COLO829 (cell line): ENCODE measurements around the gene SOWAHB.

Experiments used
- DNase-seq: peaks from one replicate; pipeline ENCODE4 v3.0.0; 2012; ENCODE audit warnings: low spot score

SOWAHB gene, protein sequence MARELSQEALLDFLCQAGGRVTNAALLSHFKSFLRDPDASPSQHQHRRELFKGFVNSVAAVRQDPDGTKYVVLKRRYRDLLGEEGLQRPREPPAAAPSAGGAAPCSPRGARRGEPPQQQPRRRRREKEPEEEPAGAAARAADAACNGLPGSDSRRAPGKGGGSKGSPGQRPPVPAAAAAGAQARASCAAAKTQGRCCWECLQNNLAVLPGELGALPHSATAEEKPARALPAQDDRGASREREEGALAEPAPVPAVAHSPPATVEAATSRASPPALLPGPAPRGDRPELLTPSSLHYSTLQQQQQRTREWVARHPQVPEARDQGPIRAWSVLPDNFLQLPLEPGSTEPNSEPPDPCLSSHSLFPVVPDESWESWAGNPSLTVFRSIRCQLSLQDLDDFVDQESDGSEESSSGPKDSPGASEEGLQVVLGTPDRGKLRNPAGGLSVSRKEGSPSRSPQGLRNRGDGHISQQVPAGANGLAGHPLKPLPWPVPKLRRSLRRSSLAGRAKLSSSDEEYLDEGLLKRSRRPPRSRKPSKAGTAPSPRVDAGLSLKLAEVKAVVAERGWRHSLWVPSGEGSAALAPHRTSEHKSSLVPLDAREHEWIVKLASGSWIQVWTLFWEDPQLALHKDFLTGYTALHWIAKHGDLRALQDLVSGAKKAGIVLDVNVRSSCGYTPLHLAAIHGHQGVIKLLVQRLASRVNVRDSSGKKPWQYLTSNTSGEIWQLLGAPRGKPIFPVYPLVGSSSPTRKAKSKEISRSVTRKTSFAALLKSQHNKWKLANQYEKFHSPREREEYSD

DNA sequence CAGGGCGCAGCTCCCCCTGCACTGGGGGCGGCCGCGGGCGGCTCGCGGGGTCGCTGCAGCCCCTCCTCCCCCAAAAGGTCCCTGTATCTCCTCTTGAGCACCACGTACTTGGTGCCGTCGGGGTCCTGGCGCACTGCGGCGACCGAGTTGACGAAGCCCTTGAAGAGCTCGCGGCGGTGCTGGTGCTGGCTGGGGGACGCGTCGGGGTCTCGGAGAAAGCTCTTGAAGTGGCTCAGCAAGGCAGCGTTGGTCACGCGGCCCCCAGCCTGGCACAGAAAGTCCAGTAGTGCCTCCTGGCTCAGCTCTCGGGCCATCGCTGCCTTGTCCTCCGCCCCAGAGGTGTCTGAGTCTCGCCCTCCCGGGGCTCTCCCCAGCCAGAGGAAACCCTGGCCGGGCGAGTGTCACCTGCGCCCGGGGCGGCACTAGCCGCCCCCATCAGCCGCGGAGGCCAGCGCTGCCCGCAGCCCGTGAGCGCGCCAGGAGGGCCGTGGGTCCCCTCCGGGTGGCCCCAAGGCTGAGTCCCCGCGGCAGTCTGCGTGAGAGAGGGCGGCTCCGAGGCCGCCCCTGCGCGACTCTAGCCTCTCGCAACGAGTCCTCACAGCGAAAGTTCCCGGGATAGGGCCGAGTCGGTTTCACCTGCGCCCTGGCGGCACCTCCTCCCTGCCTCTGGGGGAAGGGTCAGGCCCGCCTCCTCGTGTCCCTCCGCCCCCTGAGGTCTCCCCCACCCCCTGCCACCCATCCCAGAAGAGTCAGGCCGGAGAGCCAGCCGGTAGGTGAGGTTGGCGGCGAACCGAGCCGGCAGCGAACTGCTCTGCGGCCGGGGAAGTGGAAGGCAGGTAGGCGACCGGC lies at the start of gene SOWAHB:
SOWAHB (minus strand) TSS at position 609 of the 849 bp plus-strand sequence; CDS start at position 314, 295 bp downstream.
- no peak for DNase-seq

DNA sequence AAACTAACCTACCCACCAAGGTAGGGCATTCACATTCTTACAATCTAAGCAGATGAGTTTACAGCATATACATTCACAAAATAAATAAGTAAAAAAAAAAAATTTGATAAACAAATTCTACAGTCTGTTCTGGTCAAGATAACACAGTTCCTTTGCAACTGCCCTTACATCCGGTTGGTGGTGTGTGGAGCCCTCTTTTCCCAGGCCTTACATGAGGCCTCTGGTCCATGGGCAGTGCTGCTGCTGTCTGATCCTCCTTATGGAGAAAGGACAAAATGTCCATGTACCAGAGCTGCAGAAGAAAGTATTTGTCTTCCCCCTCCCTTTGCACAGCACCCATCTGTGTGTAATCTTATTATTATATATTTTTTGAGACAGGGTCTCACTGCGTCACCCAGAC lies 49.4 kb upstream of the SOWAHB start:
- DNase-seq: no peak

DNA sequence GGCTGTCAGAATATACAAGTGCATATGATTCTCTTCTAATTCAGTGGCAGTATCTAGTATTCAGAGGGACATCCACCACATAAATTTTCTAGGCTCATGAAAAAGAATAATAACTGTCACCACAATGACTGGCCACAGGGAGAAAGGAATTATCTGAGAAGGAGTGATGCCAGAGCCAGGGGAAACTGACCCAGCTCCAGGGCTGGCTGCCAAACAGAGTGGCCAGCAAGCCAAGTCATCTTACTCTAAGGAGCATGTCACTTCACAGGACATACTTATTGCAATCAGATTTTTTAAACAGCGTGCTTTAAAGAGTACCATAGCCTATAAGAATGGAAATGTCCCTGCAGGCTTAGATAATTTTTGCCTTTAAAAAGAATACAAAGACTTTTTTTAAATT lies 45.8 kb upstream of the SOWAHB start:
- no peak for DNase-seq

DNA sequence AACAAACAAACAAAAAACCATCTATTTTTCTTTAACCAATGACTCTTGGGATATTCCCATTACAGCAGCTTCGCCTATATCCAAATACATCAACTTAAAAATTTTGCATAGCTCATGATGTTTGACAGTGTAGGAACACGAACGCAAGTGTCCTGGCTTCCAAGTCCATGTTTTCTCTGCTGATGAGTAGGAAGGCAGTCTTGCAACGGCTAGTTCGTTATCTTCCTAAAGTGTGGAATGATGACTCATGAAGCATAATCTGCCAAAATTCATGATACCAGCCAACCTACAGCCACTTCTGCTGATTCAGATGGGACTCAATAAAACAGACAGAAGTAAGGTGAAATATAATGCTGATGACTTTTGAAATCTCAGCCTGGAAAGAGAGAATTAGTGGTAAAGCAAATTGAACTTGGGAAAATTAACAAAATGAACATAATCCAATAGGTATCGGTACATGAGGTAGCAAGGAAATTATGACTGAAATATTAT lies 45.2 kb upstream of the SOWAHB start:
- no peak for DNase-seq

DNA sequence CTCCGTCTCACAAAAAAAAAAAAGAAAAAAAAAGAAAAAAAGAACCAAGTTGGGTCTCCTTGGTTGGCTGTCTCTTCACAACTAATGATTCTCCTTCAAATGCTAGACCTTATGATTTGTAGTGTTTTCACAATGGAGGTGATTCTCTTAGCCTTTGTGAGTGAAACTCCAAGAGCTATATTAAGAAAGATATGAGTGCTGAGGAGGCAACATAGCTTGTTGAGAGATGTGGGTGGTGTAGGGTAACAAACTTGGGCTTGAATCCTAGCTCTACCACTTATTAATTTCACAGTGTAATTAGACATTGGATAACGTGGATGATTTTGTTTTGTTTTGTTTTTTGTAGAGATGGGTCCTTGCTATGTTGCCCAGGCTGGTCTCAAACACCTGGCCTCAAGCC lies 41.2 kb upstream of the SOWAHB start:
- no peak for DNase-seq

DNA sequence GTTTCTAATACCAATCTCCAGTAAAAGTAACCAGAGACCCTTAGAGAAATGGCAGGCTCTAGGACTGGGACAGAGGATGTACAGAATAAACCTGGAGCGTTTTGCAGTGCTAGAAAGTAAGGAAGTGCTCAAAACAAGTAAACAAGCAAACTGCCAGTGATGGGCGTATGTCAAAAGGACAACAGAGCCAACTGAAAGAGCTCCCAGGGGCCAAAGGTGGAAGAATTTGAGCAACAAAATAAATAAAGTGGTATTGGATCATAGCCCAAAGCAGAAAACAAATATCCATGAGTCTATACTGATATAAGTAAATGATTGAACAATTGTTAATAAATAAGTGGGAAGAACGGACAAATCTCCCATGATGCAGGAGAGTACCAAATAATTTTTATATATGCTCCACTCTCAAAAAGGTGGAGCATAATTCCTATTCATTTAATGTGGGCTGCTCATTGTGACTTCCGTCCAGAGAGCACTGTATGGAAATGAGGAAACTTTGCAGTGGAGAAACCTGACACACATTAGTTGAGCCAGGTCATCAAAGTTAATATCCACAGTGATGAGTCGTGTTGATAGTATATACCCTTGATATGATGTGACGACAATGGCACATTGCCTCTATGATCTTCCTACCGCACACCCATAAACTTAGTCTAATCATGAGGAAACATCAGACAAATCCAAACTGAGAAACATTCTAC lies 33.8 kb upstream of the SOWAHB start:
- no peak for DNase-seq

DNA sequence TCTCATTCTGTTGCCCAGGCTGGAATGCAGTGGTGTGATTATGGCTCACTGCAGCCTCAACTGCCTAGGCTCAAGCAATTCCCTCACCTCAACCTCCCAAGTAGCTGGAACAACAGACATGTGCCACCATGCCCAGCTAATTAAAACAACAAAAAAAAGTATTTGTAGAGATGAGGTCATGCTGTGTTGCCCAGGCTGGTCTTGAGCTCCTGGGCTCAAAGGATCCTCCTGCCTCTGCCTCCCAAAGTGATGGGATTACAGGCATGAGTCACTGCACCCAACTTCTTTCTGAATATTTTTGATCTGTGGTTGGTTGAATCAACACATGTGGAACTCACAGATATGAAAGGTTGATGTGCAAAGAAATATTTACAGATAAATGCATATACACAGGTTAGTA lies 33.1 kb upstream of the SOWAHB start:
- DNase-seq: no peak

DNA sequence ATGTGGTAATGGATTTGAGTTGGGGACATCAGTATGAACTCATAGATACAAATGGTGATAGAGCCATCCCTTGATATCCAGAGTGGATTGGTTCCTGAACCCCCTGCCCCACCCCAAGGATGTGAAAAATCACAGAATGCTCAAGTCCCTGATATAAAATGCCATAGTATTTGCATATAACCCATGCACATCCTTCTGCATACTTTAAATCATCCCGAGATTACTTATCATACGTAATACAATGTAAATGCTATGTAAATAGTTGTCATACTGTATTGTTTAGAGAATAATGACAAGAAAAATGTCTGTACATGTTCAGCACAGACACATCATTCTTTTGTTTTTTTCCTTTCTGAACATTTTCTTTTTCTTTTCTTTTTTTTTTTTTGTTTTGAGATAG lies 32.7 kb upstream of the SOWAHB start:
- no peak for DNase-seq

DNA sequence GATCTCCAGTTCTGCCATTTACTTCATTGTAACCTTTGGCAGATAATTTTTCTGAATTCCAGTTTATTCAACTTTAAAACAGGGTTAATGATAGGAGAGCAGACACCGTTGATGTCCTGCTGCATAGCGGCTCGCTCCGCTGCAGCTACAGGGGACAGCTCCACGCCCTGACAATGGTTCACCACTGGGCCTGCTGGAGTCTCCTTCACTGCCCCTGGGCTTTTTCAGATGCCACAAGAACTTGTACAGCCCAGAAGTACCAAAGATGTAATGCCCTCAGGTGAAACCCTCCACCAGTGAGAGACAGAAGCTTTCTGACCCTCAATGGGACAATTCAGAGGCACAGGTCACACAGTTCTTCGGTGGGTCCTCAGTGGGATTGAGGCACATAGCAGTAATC lies 28.9 kb upstream of the SOWAHB start:
- no peak for DNase-seq

DNA sequence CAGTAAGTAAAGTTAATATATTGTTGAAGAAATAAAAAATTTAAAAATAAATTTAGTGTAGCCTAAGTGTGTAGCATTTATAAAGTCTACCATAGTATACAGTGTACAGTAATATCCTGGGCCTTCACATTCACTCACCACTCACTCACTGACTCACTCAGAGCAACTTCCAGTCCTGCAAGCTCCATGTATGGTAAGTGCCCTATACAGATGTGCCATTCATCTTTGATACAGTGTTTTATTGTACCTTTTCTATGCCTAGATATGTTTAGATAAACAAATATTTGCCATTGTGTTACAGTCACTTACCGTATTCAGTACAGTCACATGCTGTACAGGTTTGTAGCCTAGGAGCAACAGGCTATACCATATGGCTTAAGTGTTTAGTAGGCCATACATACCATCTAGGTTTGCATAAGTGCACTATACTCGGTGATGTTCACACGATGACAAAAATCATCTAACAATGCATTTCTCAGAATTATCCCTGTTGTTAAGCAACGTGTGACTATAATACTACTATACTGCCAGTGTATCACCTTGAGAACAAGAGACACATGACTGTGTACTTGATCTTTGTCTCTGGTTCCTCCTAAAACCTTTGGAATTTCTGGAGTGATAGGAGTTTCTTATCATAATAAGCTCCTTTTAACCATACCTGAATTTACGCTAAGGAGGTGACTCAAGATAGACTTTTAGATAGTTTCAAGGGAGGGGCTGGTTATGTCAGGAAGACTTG lies 25.8 kb upstream of the SOWAHB start:
- DNase-seq: no peak

DNA sequence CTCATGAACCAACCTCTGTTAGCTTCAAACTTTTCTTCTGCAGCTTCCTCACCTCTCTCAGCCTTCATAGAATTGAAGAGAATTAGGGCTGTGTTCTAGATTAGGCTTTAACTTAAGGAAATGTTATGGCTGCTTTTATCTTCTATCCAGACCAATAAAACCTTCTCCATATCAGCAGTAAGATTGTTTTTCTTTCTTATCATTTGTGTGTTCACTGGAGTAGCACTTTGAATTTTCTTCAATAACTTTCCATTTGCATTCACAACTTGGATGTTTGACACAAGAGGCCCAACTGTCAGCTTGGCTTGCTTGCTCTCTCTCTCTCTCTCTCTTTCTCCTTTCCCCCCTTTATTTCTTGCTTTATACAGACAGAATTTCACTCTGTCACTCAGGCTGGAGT lies 22.8 kb upstream of the SOWAHB start:
- no peak for DNase-seq

DNA sequence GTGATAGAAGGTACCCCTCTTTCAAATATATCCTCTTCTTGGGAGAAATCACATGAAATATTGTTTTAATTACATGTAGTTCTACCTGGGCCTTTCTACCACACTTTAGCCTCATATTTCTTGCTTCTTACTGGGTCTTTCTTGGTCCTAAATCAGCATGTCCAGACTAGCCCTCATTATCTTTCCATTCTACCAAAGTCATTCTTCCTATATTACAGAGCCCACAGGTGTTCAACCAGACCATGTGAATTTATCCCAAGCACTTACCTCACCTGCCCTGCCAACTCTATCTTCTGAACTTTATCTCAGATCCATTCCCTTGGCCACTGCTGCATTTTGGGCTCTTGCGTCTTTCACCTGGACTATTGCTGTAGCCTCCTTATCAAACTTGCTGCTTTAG lies 11.8 kb upstream of the SOWAHB start:
- DNase-seq: no peak

DNA sequence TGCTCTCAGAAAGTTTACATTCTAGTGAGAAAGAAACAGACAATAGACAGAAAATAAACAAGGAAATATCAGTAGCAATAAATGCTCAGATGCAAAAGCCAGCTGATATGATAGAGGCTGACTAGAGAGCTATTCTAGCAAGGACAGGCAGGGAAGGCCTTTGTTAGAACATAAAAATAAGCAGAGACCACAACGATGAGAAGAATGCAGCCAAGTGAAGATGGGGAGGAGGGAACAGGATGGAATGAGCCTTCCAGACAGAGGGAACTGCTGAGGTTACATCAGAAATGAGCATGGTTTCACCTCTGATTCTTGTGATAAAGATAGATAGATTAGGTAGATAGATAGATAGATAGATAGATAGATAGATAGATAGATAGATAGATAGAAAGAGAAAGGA lies 7.6 kb upstream of the SOWAHB start:
- DNase-seq: no peak

DNA sequence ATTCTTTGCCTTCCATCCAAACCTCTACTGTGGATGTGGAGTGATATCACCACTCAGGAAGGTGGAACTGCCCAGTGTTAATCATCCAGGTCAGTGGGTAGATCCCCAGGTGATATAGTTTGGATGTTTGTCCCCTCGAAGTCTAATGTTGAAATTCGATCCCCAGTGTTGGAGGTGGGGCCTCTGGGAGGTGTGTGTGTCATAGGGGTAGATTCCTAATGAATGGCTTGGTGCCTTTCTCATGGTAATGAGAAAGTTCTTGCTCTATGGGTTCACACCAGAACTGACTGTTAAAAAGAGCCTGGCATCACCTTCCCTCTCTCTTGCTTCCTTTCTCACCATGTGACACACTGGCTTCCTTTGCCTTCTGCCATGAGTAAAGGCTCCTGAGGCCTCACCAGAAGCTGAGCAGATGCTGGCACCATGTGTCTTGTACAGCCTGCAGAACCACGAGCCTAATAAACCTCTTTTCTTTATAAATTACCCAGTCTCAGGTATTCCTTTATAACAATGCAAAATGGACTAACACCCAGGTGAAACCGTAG lies 6.8 kb upstream of the SOWAHB start:
- DNase-seq: no peak

DNA sequence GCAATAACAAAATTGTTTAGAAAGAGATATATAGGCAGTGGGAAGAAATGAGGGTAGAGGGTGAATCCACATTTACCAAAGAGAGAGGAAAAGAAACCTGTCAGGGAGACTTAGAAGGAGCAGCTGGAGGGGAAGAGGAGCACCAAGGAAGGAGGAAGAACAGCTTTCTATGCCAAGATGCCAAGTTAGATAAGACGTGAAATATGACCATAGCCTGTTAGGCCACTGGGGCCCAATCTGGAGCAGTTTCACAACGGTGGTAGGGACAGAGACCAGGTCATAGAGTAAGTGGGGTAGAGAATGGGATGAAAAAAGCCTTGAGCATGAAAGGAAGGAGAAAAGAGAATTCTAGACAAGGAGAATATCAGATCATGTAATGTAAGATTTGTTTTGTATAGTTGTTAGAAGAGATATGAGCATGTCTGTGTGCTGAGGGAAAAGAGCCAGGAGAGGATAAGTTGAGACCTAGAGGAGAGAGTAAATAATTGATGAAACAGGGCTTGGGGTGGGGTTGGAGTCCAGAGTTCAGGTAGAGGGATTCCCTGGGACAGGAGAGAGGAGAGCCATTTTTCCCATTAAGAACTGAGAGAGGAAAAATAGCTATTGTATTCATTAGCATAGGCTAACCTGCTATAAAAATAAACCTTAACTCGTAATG lies 4.4 kb upstream of the SOWAHB start:
- DNase-seq: no peak

DNA sequence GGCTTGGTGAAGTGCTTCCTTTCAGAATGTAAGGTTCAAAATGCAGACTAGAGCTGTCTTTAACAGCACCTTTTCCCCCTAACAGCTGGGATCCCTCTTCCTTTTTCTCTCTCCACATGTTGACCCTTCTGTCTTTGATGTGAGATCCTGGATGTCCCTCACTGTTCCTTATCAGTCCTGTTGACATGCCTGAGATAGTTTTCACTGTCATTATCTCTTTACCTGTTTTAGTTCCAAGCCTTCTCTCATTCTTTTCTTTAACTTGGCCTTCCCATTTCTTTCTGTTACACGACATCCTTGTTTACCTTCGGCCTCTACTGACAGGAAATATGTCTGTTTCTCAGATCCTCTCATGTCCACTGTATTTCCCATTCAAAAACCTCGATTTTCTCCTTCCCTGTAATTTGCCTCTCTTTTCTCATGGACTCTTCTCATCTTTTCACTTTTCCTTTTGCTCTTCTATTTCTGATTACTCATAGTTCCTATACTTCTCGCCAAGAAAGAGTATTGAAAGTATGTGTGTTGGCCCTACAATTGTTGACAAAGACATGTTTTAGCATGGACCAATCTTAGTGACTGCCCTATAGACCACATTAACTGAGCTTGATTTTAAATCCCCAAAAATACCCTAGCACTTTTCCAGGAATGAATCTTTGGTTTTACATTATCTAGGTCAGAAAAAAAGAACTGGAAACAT lies 1.2 kb upstream of the SOWAHB start:
- DNase-seq: no peak

DNA sequence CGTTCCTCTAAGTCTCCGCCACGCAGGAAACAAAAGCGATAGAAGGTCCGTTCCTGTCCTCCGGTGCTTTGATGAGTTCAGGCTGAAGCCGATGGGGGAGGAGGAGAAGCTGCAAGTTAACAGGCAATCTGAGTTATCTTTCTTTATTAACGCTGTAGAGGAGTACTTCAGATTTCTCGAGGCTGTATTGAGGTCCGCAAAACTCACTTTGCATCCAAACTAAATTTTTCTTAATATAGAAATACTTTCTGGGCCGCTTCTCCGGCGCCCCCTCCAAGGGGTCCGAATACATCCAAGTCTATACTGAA lies 395 bp upstream of the SOWAHB start:
- no peak for DNase-seq

DNA sequence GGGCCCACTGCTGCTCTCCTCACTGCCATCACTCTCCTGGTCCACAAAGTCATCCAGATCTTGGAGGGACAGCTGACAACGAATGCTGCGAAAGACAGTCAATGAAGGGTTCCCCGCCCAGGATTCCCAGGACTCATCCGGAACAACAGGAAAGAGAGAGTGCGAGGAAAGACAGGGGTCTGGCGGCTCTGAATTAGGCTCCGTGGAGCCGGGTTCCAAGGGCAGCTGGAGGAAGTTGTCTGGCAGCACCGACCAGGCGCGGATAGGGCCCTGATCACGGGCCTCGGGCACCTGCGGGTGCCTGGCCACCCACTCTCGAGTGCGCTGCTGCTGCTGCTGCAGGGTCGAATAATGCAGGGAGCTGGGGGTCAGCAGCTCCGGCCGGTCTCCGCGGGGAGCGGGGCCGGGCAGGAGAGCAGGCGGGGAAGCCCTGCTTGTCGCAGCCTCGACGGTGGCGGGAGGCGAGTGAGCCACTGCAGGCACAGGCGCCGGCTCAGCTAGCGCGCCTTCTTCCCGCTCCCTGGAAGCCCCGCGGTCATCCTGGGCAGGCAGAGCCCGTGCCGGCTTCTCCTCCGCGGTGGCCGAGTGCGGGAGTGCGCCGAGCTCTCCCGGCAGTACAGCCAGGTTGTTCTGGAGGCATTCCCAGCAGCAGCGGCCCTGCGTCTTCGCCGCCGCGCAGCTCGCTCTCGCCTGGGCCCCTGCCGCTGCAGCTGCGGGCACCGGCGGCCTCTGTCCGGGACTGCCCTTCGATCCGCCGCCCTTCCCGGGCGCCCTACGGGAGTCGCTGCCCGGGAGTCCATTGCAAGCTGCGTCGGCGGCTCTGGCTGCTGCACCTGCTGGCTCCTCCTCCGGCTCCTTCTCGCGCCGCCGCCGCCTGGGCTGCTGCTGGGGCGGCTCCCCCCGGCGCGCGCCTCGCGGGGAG lies 1.1 kb downstream of the SOWAHB start:
- no peak for DNase-seq

DNA sequence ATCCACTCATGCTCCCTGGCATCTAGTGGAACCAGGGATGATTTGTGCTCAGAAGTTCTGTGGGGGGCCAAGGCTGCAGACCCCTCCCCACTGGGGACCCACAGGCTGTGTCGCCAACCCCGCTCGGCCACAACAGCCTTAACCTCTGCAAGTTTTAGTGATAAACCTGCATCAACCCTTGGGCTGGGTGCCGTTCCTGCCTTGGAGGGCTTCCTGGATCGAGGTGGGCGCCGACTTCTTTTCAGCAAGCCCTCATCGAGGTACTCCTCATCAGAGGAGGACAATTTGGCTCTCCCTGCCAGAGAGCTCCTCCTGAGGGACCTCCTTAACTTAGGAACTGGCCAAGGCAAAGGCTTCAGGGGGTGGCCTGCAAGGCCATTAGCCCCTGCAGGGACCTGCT lies 1.9 kb downstream of the SOWAHB start:
- DNase-seq: no peak
